Heart left ventricle (tissue), 16 donors: ENCODE results near the gene FAM43B. TPM values are rescaled to one million over a fixed set of nuclear protein-coding genes. Genes with fewer than 3 reads are reported as not detected.

ENCODE experiments used
- ATAC-seq, 4 donors: fragments of 200-7000 bp; cut with Tn5 transposase; one replicate each; pipeline ENCODE4 v1.9.1; 2020 to 2022; ENCODE audit warnings: moderate library complexity in 4 of 4, mild to moderate bottlenecking in 3 of 4, moderate number of reproducible peaks in 1 of 4
- DNase-seq, 5 donors: peaks; one replicate each; pipeline ENCODE4 v3.0.0-alpha.2; 2020
- H3K27ac ChIP-seq, 12 donors: fragments of 200-600 bp; sonication (generic) in 4 of 12; one replicate each; pipeline versions ENCODE4 v1.5.0 to v1.8.0; 2016 to 2022; ENCODE audit warnings: mild to moderate bottlenecking in 2 of 12
- H3K27me3 ChIP-seq, 9 donors: fragments of 200-600 bp; sonication (generic) in 2 of 9; one replicate each; pipeline versions ENCODE4 v1.5.1 to v1.8.0; 2016 to 2022; ENCODE audit warnings: mild to moderate bottlenecking in 3 of 9
- H3K36me3 ChIP-seq, 9 donors: fragments of 200-600 bp; sonication (generic) in 2 of 9; one replicate each; pipeline versions ENCODE4 v1.5.0 to v1.8.0; 2018 to 2022; ENCODE audit warnings: mild to moderate bottlenecking in 2 of 9
- H3K4me1 ChIP-seq, 12 donors: fragments of 200-600 bp; sonication (generic) in 4 of 12; one replicate each; pipeline versions ENCODE4 v1.5.0 to v1.8.0; 2016 to 2022; ENCODE audit warnings: mild to moderate bottlenecking in 3 of 12
- H3K4me3 ChIP-seq, 12 donors: fragments of 200-600 bp; sonication (generic) in 4 of 12; one replicate each; pipeline versions ENCODE4 v1.5.0 to v1.8.0; 2017 to 2022; ENCODE audit warnings: mild to moderate bottlenecking in 9 of 12, moderate library complexity in 4 of 12
- H3K9me3 ChIP-seq, 12 donors: fragments of 200-600 bp; sonication (generic) in 4 of 12; one replicate each; pipeline versions ENCODE4 v1.5.0 to v1.8.0; 2016 to 2022; ENCODE audit warnings: mild to moderate bottlenecking in 1 of 12
- POLR2A ChIP-seq, 2 donors: fragments of 450-650 bp; IDR thresholded peaks; one replicate each; pipeline ENCODE4 v1.6.1; 2017; ENCODE audit warnings: antibody characterized with exemption in 2 of 2, mild to moderate bottlenecking in 2 of 2, moderate library complexity in 2 of 2
- WGBS, 4 donors: extraction: QIAGEN DNeasy Blood & Tissue Kit in 2 of 4; methylation state at CpG; one replicate each; pipeline versions ENCODE4 v1.1.5 to v1.1.7; 2013 to 2018; 5-methylcytosine and 5-hydroxymethylcytosine counted together
- intact Hi-C, 10 donors: fragments of 100-400 bp; cut with DNase I; formaldehyde crosslinking; loops; one replicate each; pipeline versions ENCODE4 v1.11.1 to v1.14.2; 2022
- polyA plus RNA-seq, 2 donors: library from polyadenylated mRNA; stranded (reverse); fragments of 200-250 nt; gene quantifications; one replicate each; pipeline ENCODE4 v1.2.3, GENCODE V29; 2013
- total RNA-seq, 9 donors: library from RNA; depleted of rRNA in 2 of 9; stranded (reverse); fragments of >200 nt in 2 of 9; fragmentation: NEBNext Ultra II Directional in 3 of 9; extraction: Animal tissue kit (Norgen Biotek cat#: 25700) in 3 of 9; gene quantifications; one replicate each; pipeline versions ENCODE4 v1.1.0 to v1.2.4, GENCODE V29; 2016 to 2023
- TF ChIP-seq, protein P1 (sequence below), 12 donors: fragments of 200-600 bp; sonication (generic) in 4 of 12; IDR thresholded peaks; one replicate each; pipeline versions ENCODE4 v1.5.0 to v1.8.0; 2018 to 2022; ENCODE audit warnings: antibody characterized with exemption in 12 of 12, mild to moderate bottlenecking in 5 of 12
- donor health status: ischemic (EF 13 %, LVEDD 7.1; RV severe dilation, severe dysfunction).
- donor health status: healthy with polysubstance abuse.
- donor health status: DM: no; HTN: yes; CAD: no.
- donor health status: DM: no; HTN: no; CAD: no.
- donor health status: ischemic (EF 25% LVEDD 6.9; RV normal size, moderate dysfunction).
- donor health status: ischemic (EF 25% LVEDD 5.7; RV mildly dilated, moderate dysfunction).
- donor health status: healthy.
- donor health status: DM: yes; HTN: yes; CAD: no.
- donor health status: ischemic (EF 35%, LVEDD 5.7; RV mildly dilated, moderate dysfunction).
- donor health status: nonischemic (EF 11% LVEDD 7.7; RV severe dilation, severe dysfunction).
- donor health status: DM: yes; HTN: yes; CAD: no.
- donor health status: PGD.
- donor health status: ischemic (EF 29% LVEDD 5.4; RV normal size, mild dysfunction).
- donor health status: nonischemic (EF 23%, LVEDD 6.1; RV moderate dilation, normal function).

FAM43B gene
- total and polyA plus RNA-seq, 11 donors: 1.2 to 5.2 (median 2.2) TPM

DNA sequence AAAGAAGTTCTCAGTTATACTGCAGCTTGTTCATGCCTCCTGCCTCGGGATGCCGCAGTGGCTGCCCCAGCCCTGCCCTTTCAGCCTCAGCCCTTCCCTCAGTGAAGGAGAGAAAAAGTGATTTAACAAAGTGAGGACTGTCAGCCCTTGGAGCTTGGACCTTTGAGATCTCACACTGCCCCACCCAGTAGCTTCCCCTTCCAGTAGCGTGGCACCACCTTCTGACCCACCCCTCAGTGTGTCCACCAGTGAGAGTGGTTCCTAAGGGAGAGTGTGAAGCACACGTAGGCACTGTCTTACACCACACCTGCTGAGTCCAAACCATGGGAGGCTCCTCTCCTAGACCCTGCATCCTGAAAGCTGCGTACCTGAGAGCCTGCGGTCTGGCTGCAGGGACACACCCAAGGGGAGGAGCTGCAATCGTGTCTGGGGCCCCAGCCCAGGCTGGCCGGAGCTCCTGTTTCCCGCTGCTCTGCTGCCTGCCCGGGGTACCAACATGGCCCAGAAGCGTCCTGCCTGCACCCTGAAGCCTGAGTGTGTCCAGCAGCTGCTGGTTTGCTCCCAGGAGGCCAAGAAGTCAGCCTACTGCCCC lies 36.4 kb downstream of the FAM43B start, which contains the start of gene CDA:
CDA (plus strand) TSS at position 464 of the 592 bp plus-strand sequence; CDS start at position 497, 33 bp downstream.
- 21 to 34% (median 27%) methylated on average over 10 to 11 of the region's 11 CpGs for WGBS, 4 donors
- intact Hi-C loops: loop anchor here in 1 of 10 donors (5.0 kb wide), 1 partner anchor 44 kb away; the partner anchor contains the start of gene PINK1
- H3K4me1 ChIP-seq: peaks cover 0 to 27% (median 10%) of the 10 kb centered on the region in 12 donors
- peak within 1 kb of the TSS; percentile 12 to 84 (median 63) for H3K27ac ChIP-seq
- peak; percentile 18 to 53 (median 40) for ATAC-seq
- peak within 1 kb of the TSS in 10 of 12 donors; percentile 8 to 57 (median 39) for H3K4me3 ChIP-seq
- H3K9me3 ChIP-seq: no peaks in the 10 kb centered on the region
- TF ChIP-seq, protein P1, sequence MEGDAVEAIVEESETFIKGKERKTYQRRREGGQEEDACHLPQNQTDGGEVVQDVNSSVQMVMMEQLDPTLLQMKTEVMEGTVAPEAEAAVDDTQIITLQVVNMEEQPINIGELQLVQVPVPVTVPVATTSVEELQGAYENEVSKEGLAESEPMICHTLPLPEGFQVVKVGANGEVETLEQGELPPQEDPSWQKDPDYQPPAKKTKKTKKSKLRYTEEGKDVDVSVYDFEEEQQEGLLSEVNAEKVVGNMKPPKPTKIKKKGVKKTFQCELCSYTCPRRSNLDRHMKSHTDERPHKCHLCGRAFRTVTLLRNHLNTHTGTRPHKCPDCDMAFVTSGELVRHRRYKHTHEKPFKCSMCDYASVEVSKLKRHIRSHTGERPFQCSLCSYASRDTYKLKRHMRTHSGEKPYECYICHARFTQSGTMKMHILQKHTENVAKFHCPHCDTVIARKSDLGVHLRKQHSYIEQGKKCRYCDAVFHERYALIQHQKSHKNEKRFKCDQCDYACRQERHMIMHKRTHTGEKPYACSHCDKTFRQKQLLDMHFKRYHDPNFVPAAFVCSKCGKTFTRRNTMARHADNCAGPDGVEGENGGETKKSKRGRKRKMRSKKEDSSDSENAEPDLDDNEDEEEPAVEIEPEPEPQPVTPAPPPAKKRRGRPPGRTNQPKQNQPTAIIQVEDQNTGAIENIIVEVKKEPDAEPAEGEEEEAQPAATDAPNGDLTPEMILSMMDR (IDR thresholded peaks at IDR 0.05): no peak
- peak in 1 of 2 donors; percentile 6 for TF ChIP-seq POLR2A (IDR thresholded peaks at IDR 0.05)
- H3K27me3 ChIP-seq: peaks cover 0 to 41% (median 14%) of the 10 kb centered on the region in 9 donors
- peak in 4 of 5 donors; percentile 28 to 62 (median 39) for DNase-seq
- H3K36me3 ChIP-seq: no peaks in the 10 kb centered on the region

DNA sequence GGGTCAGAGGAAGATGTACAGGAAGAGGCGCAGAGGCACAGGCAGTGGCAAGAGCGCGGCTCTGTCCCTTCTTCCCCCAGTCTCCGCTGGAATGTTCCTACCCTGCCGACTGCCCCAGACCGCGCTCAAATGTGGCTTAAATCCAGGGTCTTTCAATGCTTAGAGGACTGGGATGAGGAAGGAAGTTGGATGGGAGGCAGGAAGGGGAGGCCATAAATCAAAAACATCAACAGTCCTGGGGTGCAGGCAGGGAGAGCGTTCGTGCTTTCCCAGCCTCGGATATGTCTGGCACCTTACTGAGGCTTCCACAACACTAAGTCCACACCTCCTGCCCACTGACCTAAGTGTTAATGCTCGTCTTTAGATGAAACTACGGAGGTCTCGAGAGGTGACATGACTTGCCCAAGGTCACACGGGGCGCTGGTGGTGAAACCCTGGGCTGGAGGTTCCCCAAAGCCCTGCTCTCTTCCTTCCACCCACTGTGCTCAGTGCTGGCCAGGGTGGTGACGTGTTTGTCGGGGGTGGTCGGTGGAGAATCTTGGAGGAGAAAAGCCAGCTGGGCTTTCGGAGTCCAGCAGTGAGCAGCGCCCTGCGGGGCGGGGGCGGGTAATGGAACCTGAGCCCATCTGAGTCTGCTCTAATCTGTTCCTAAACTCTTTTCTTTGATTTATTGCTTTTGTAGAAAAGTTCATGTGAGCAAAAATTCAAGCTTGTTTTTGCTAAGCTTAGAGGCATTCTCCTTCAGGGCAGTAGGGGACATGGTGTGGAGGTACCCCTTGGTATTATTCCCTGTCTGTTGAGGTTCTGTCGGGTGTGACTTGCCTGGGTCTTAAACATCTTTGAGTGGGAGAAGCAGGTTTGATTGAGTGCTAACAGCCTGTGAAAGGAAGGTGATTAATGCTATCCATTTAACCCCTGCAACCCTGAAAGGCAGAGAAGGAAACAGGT lies 37.2 kb downstream of the FAM43B start:
- peak; percentile 69 to 87 (median 78) for ATAC-seq
- Histone ChIP-seq H3K9me3 (no peaks in the 10 kb centered on the region), H3K36me3 (no peaks in the 10 kb centered on the region), H3K27me3 (peaks cover 0 to 41% (median 11%) of the 10 kb centered on the region in 9 donors), H3K4me1 (peaks cover 0 to 27% (median 10%) of the 10 kb centered on the region in 12 donors), H3K4me3 (peak overlapping the region in 10 of 12 donors; percentile 8 to 57 (median 39)), H3K27ac (peak overlapping the region; percentile 12 to 84 (median 63))
- DNase-seq: peak; percentile 59 to 79 (median 70)
- TF ChIP-seq, protein P1 (IDR thresholded peaks at IDR 0.05): no peak
- peak in 1 of 2 donors; percentile 22 for TF ChIP-seq POLR2A (IDR thresholded peaks at IDR 0.05)
- 13 to 20% (median 18%) methylated on average over 23 to 24 of the region's 24 CpGs for WGBS, 4 donors
- intact Hi-C loops: loop anchor here in 1 of 10 donors (5.0 kb wide), 1 partner anchor 43 kb away; the partner anchor contains the start of gene PINK1

DNA sequence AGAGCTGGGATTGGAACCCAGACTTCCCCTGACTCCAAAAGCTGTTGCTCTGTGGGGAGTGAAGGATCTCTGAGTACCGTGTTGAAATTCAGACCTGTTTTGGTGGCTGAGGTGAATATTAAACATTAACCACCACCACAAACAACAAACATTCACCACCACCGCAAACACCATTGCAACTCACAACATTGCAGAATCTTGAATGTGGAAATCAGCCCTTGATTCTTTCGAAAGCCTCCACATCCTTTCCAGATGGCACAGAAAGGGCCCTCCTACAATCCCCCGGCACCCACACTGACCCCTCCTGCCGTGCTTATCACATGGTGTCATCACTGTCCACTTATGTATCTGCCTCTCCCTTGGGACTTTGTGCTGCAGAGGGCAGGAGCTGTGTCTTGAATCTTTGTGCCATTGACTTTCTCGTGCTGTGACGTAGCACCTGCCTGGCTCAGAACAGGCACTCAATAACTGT lies 38.0 kb downstream of the FAM43B start:
- DNase-seq: peak in 1 of 5 donors; percentile 31
- Histone ChIP-seq H3K36me3 (no peaks in the 10 kb centered on the region), H3K9me3 (no peaks in the 10 kb centered on the region), H3K27ac (peak overlapping the region in 7 of 12 donors; percentile 40 to 84 (median 70)), H3K4me1 (peaks cover 0 to 27% (median 10%) of the 10 kb centered on the region in 12 donors), H3K27me3 (peaks cover 0 to 41% (median 11%) of the 10 kb centered on the region in 9 donors), H3K4me3 (peak overlapping the region in 6 of 12 donors; percentile 38 to 57 (median 46))
- 33 to 39% (median 34%) methylated on average over 7 of the region's 7 CpGs for WGBS, 4 donors
- intact Hi-C loops: no loop called here
- peak in 2 of 4 donors; percentile 21 to 28 for ATAC-seq
- TF ChIP-seq, protein P1 (IDR thresholded peaks at IDR 0.05): no peak
- no peak for TF ChIP-seq POLR2A (IDR thresholded peaks at IDR 0.05)
